Testis (tissue), 3 donors: ENCODE measurements around the gene EFCAB13. TPM values are rescaled to one million over a fixed set of nuclear protein-coding genes. Genes with fewer than 3 reads are reported as not detected.
A peak's percentile ranks its signal among the peaks of the same experiment; 100 is the strongest.

Experiments used
- DNase-seq: peaks from one replicate; pipeline ENCODE4 v3.0.0-alpha.2; 2019
- H3K27ac ChIP-seq, 2 donors: fragments of 200-600 bp; sonication (generic); one replicate each; pipeline ENCODE4 v1.5.1; 2019
- H3K27me3 ChIP-seq: fragments of 200-600 bp; sonication (generic); one replicate; pipeline ENCODE4 v1.5.1; 2019
- H3K36me3 ChIP-seq: fragments of 200-600 bp; sonication (generic); one replicate; pipeline ENCODE4 v1.5.1; 2017; ENCODE audit warnings: low read depth; ENCODE audit errors: missing control alignments
- H3K4me1 ChIP-seq: fragments of 200-600 bp; sonication (generic); one replicate; pipeline ENCODE4 v1.5.1; 2019
- H3K4me3 ChIP-seq, 2 donors: fragments of 200-600 bp; sonication (generic); one replicate each; pipeline ENCODE4 v1.5.1; 2017 to 2019
- H3K9me3 ChIP-seq: fragments of 200-600 bp; sonication (generic); one replicate; pipeline ENCODE4 v1.5.1; 2017
- CTCF ChIP-seq, 3 experiments: fragments of 450-650 bp in 2 of 3; fragments of 200-600 bp in 1 of 3; sonication (generic) in 1 of 3; IDR thresholded peaks; one replicate each; pipeline ENCODE4 v1.5.1; 2016 to 2019; ENCODE audit warnings: antibody characterized with exemption in 3 of 3, mild to moderate bottlenecking in 2 of 3, moderate library complexity in 1 of 3
- POLR2A ChIP-seq: fragments of 450-650 bp; IDR thresholded peaks from one replicate; pipeline ENCODE4 v1.6.1; 2017; ENCODE audit warnings: antibody characterized with exemption, mild to moderate bottlenecking, moderate library complexity
- WGBS, 2 donors: methylation state at CpG; one replicate each; pipeline ENCODE4 v1.1.5; 2018; 5-methylcytosine and 5-hydroxymethylcytosine counted together
- intact Hi-C: fragments of 100-400 bp; cut with DNase I; formaldehyde crosslinking; loops from one replicate; pipeline ENCODE4 v1.15.1; 2023; ENCODE audit warnings: low total_unique reads
- polyA plus RNA-seq: library from polyadenylated mRNA; stranded (reverse); fragments of 350-450 nt; fragmentation: Illumina TruSeq; extraction: RNeasy Lipid Tissue Mini Kit (QIAGEN cat#74804); gene quantifications from one replicate; pipeline ENCODE4 v1.2.3, GENCODE V29; 2014; ENCODE audit warnings: low read depth, low replicate concordance; ENCODE audit not compliant: insufficient read depth
- total RNA-seq, 2 donors: library from RNA; depleted of rRNA; stranded (reverse); fragments of >200 nt; gene quantifications; one replicate each; pipeline ENCODE4 v1.2.3, GENCODE V29; 2016

Gene EFCAB13
- total and polyA plus RNA-seq, 3 donors from 2014 or later, result 22.9 to 37.7 (median 23.2) TPM

GRCh38 chr17:47305302-47305923, 18.3 kb upstream of the EFCAB13 start:
- 64 to 68% methylated on average over 4 of the region's 4 CpGs for WGBS, 2 donors
- TF ChIP-seq POLR2A, result no peak
- TF ChIP-seq CTCF (IDR thresholded peaks at IDR 0.05), result no peak
- no peak for DNase-seq
- no peak overlapping the region for H3K4me3 ChIP-seq
- H3K4me1 ChIP-seq, result peaks cover 5% of the 10 kb centered on the region
- no peaks in the 10 kb centered on the region for H3K27me3 ChIP-seq
- no peak overlapping the region for H3K27ac ChIP-seq
- no peaks in the 10 kb centered on the region for H3K9me3 ChIP-seq
- intact Hi-C loops, result no loop called here
- no peaks in the 10 kb centered on the region for H3K36me3 ChIP-seq

- intact Hi-C loops, result loop anchor here (10.0 kb wide), 1 partner anchor 75 kb away; no protein-coding TSS in a partner anchor
- 75 to 76% methylated on average over 4 of the region's 4 CpGs for WGBS, 2 donors
These were observed 13.5 kb upstream of the EFCAB13 start for GRCh38 chr17:47310186-47310733.

GRCh38 chr17:47311420-47311819, 12.3 kb upstream of the EFCAB13 start:
- no peaks in the 10 kb centered on the region for H3K36me3 ChIP-seq
- DNase-seq, result no peak
- peaks cover 3% of the 10 kb centered on the region for H3K4me1 ChIP-seq
- TF ChIP-seq CTCF (IDR thresholded peaks at IDR 0.05) (no peak), POLR2A (no peak)
- no peak overlapping the region for H3K4me3 ChIP-seq
- intact Hi-C loops, result loop anchor here (10.0 kb wide), 1 partner anchor 77 kb away; no protein-coding TSS in a partner anchor
- no peaks in the 10 kb centered on the region for H3K27me3 ChIP-seq
- no peak overlapping the region for H3K27ac ChIP-seq
- no peaks in the 10 kb centered on the region for H3K9me3 ChIP-seq

More at GRCh38 chr17:47310186-47310733, 13.5 kb upstream of the EFCAB13 start:
- Histone ChIP-seq H3K4me3 (no peak overlapping the region), H3K36me3 (no peaks in the 10 kb centered on the region), H3K27me3 (no peaks in the 10 kb centered on the region), H3K4me1 (peaks cover 5% of the 10 kb centered on the region), H3K9me3 (no peaks in the 10 kb centered on the region), H3K27ac (no peak overlapping the region)
- no peak for DNase-seq
- no peak for TF ChIP-seq POLR2A
- TF ChIP-seq CTCF (IDR thresholded peaks at IDR 0.05), result no peak

- intact Hi-C loops, result loop anchor here (10.0 kb wide), 1 partner anchor 81 kb away; no protein-coding TSS in a partner anchor
- H3K27ac ChIP-seq, result peak overlapping the region in 1 of 2 donors; percentile 8
These were observed 8.1 kb upstream of the EFCAB13 start for GRCh38 chr17:47315451-47316266.

More at GRCh38 chr17:47315451-47316266, 8.1 kb upstream of the EFCAB13 start:
- Histone ChIP-seq H3K9me3 (no peaks in the 10 kb centered on the region), H3K4me3 (no peak overlapping the region), H3K27me3 (no peaks in the 10 kb centered on the region), H3K4me1 (peaks cover 3% of the 10 kb centered on the region), H3K36me3 (no peaks in the 10 kb centered on the region)
- 40 to 42% methylated on average over 7 of the region's 7 CpGs for WGBS, 2 donors
- peak; percentile 51 for DNase-seq
- TF ChIP-seq POLR2A, result no peak
- TF ChIP-seq CTCF (IDR thresholded peaks at IDR 0.05), result peak; percentile 64 to 74 (median 65)
